GM12892 (cell line): ENCODE measurements around the gene C1orf159.

Source experiments
- POLR2A ChIP-seq: IDR thresholded peaks from 2 replicates; pipeline ENCODE4 v1.6.1; 2011; ENCODE audit warnings: low read depth, low read length, control low read depth
- POLR2AphosphoS5 ChIP-seq: IDR thresholded peaks from 2 replicates; pipeline ENCODE4 v1.6.1; 2011; ENCODE audit warnings: low read depth, low read length, control low read depth

DNA sequence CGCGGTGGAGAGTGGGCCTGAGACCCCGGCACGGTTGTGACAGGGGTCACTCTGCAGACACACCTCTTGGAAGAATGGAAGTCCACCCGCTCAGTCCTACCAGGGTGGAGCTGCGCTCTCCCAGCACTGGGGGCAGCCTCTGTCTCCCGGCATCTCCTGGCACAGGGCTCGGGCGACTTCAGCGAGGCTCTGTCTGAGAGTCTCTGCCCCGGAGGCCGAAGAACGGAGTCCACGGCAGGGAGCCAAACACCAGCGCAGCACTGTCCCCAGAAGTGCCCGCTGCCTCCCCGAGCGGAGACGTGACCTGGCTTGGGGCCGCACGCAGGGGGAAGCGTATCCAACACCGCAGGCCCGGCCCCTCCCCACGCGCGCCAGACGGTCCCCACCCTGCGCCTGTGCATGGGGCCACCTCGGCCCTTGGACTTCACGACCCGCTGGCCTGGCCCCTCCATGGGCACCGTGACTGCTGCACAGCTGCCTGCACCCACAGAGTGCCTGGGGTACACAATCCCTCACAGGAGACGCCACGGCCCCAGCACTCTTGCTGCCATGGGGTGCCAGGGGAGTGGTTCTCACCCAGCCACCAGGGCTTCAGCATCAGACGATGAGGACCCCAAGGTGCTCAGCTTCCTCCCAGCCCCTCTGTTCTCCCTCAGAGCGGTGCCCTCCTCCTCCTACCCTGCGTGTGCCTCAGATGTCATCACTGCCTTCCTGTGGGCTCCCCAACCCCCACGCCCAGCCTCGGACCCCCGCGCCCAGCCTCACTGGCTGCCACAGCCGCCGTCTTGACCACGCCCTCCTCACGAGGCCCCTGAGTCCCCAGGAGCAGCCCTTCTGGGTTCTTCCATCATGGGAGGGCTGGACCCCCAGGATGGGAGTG, 26.8 kb downstream of the C1orf159 start:
- no peak for TF ChIP-seq POLR2A
- TF ChIP-seq POLR2AphosphoS5, result no peak
